HG03045 (cell line): ENCODE data around the gene MRPL3.
A peak's percentile ranks its signal among the peaks of the same experiment; 100 is the strongest.

Experiments
- ATAC-seq: cut with Tn5 transposase; IDR thresholded peaks from one replicate; pipeline ENCODE4 v1.9.1; 2021; ENCODE audit warnings: mild to moderate bottlenecking, moderate library complexity; ENCODE audit not compliant: unreplicated experiment

Gene MRPL3

DNA sequence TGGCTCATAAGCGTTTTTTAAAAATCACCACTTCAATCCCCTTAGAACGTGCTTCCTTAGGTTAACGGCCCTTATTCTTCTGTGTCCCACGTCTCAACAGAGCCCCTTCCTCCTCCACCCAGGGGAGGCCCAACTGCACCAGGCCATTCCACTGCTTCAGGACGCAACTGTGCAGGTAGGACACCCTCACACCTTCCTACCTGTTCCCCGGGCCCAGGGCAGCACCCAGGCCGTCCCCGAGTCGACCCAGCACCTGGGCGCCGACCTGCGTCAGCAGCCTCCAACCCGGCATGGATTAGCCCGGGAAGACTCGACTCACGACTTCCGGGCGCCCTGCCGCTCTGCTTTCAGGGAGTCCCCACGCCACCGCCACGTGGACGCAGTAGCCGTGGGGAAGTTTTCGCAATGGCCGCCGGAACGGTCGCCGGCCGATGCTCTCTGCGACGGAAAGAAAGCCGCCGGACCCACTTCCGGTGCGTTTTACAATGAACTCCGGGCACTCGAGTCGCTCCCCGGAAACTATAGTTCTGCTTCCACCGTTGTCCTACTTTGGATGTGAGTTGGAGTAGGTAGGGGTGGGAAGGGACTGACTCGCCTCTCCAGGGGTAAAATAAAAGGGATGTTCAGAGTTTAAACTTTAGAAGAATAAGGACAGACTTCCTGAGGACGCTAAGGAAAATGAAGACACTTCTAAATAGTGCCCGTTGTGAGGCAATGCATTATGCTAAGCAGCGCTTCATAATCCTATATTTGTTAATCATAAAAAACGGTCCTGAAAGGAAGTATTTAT lies at the start of gene MRPL3:
MRPL3 (minus strand) TSS at position 442 of the 790 bp plus-strand sequence; CDS start at position 292, 150 bp downstream.
- ATAC-seq = peak; percentile 97

DNA sequence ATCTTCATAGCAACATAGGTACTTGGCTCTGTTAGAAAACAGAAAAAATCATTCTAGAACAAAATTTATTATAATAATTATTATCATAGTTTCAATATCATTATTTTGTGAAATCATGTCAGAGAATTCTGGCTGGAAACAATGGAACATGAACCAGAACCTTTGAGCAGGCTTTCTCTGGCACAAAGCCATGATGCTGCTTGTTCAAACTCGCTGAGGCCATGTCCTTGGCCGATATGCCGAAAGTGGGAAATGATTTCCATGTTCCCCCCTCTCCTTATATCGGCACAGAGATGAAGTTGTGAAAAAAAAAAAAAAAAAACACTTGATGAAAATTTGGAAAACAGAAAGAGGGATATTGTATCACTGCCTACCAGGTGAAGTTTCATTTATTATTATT lies 49.0 kb upstream of the MRPL3 start:
- ATAC-seq = no peak

DNA sequence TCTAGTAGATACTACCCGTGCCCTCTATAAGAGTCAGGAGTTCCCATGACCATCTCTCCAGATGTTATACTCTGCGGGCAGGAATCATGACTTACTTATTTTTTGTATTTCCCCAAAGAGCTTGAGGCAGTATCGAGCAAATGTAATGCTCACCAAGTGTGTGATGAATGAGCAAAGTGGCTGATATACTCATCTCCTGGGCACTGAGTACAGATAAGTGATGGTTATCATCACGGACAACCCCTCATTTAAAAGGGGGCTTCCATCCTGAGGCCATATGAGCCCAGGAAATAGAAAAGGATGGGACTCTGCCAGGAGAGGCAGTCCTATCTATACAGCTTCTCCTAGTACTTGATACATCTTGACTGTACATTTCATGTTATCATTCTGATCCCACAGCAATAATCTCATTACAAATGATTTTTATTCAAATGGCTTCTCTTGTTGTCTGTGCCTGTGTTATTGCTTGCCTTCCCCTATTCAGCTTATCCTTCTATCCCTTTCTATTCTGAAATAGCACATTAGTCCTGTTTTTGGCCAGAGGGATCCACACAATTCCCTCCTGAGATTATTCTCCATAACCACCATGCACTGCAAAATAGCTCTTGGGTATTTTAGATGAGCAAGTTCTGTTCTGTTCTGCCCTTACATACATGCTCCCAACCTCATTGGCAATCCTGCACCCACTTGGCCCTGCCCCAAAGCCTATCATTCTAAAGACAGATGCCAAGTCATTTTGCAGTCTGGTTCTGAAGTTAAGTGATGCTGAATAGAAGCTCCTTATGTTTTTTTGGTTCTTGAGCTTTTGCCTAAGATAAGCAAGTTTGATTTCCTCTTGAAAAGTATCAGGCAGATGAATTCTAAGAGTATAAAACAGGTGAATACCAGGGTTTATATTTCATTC lies 48.0 kb upstream of the MRPL3 start:
- ATAC-seq = no peak

DNA sequence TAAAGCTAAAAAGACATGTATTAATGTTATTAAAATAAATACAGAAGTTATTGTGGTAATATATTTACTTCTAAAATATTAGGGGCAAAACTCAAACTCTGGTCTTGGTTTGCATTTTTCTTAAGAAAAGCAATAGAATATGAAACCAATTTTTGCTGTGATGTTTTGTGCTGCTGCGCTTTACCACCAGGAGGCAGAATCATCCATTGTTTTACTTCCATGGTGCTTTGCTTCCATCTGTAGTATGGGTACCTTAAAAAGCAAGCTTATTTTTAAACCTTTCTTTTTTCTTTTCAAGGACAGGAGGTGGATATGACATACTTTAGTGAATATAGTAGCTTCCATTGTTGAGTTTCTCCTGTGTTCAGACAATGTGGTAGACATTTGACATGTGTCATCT lies 46.6 kb upstream of the MRPL3 start:
- no peak for ATAC-seq

DNA sequence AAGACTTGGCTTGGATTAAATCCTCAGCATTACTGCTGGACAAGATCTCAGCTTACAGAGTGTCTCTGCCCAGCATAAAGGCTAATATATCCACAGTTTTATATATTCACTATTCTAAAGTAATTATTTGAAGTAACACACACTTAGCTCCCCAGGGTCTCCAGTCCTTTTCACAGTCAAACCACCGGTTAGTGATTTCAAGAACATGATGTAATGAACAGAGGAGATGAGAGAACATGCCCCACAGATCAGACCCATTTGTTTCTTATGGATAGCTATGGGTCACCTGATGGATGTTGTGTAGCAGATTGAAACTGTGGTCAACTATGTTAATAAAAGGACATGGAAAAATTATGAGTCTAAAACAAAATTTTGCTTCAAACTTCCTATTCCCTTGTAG lies 44.8 kb upstream of the MRPL3 start:
- no peak for ATAC-seq

DNA sequence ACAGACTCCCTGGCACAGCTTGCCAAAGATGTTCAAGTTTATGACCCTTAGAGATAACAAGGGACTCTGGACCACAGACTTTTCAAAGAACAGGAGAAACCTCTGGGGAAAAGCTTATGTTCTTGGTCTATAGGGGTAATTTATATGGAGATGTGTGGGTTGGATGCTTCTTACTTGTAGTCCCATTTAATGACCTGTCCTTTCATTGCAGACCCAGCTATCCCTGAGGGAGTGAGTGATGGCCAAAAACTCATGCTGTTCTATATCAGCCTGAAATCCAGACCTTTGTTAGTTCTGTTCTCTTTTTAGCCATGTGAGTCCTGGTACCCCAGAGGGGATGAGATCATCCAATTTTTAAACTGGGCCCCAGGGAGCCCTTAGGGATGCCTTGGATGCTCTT lies 43.7 kb upstream of the MRPL3 start:
- ATAC-seq = no peak

DNA sequence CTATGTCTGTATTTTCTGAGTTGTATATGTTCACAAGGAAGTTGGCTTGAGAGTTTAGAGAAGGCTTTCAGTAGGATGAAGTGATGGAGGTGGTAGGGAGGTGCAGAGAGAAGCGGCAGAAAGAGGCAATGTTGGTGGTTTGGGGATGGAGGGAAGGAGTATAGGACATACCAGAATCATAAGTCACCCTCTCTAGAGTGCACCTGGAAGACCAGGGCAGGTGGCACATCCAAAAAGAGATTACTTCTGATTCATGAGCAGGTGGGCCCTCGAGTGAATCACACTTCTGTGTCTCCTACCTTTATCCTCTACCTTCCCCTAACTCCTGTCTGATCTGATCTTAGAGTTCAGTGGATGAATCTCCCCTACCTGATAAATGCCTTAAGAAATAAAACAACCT lies 41.8 kb upstream of the MRPL3 start:
- ATAC-seq = no peak

DNA sequence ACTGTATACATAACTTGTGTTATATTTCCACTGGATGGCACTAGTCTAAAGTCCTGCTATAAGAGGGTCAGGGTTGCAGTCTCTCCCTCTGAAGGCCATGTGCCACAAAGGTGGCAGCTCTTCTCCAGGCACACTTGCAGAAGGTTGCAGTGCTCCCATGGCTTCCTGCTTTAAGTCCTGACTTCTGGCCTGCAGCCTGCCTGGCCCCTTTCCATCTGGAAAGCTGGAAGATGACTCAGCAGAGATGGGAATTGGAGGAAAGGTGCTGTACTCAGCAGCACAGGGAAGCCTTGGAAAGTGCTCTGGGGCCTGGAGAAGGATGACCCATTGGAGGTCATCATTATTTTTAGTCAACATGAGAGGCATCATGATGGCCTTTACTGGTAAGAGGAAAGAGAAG lies 40.9 kb upstream of the MRPL3 start:
- no peak for ATAC-seq

DNA sequence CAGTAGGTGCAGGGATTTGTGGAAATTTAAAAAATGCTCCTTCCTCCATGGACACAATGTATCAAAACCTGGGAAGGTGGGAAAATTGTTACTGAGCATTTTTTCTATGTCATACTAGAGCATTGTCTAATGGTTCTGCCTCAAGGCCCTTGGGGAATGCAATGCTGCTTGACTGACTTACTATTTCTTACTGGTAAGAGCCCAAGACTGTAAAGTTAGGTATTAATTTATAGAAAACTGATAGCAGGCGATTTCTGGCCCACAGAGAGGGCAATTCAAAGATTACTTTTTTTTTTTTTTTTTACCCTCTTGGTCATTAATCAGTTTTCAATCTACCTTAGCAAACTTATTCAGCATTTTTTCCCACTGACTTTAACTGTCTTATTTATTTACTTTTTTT lies 38.5 kb upstream of the MRPL3 start:
- no peak for ATAC-seq

DNA sequence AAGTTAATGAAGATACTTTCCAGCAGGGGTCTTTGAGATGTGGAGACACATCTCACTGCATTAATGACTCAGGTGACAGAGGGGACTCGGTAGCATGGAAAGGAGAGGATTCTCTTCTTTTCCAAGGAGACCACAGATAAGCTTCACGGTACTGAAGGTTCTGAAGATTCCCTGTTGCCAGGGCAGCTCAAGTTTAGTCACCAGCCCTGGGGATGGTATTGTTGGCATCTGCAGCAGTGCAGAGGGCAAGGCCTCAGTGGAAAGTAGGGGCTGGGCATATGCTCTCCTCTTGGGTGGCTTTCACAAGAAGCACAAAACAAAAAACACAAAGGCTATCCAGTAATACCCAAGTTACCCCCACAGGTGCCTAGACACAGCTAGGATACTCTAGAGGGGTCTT lies 38.0 kb upstream of the MRPL3 start:
- ATAC-seq = no peak

DNA sequence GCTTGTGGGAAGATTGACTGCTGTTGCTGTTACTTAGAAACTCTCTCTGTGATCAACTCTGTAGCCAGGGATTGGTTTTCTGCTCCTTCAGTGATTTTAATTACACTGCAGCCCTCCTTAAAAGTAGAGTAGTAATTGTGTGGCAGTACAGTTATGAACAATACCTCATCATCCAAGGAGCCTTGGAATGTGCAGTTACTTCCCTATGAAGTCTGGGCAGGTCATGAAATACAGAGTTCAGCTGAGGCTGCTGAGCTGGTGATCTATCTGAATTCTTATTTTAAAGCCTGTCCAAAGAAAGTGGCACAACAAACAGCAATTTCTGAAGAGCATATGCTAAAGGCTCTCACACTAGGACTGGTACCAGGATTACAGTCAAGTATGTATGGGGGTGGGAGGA lies 37.4 kb upstream of the MRPL3 start:
- ATAC-seq = no peak

DNA sequence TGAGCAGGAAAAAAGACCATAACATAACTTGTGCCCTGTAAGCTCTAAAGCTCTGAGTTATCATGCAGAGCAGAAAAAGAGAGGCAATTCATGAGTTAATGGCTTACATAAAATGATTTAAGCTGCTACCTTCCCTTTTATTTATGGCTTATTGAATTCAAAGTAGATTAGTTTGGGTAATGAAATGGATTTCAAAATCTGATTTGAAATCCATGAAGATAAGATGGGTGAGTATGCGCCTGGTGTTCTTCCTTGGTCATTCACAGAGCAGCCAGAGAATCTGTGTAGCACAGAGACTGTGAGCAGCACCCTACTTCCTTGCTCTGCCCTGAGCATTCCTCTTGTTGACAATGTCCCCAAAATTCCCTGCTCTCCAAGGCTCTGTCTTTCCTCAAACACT lies 36.2 kb upstream of the MRPL3 start:
- no peak for ATAC-seq

DNA sequence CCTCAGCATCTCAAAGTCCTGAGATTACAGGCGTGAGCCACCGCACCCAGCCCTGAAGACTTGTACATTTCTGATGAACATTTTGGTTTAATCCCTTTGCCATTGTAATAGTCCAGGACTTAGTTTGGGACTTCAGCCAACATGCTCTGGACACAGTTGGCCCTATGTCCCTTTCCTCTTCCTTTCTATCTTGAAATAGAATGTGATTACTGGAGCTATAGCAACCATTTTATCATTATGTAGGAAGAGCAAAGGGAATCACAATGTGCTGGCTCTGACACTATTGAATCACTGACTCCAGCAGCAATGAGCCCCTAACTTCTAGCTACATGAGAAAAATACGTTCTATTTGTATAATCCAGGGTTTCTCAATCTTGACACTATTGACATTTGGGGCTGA lies 34.8 kb upstream of the MRPL3 start:
- ATAC-seq = no peak

DNA sequence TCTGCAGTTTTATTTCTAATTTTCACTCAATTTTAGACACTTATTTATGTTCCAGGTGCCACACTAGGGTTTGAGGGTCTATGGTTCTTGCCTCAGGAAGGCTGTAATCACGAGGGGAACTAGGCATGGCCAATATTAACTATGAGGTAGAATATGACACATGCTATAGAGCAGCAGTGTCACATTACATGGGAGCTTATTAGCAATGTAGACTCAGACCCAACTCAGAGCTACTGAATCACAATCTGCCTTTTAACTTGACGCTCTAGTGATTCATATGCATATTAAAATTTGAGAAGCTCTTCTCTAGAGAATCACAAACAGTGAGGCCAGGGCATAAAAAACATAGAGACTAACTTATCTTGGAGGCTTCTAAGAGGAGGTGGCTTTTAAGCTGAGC lies 32.8 kb upstream of the MRPL3 start:
- ATAC-seq = no peak

DNA sequence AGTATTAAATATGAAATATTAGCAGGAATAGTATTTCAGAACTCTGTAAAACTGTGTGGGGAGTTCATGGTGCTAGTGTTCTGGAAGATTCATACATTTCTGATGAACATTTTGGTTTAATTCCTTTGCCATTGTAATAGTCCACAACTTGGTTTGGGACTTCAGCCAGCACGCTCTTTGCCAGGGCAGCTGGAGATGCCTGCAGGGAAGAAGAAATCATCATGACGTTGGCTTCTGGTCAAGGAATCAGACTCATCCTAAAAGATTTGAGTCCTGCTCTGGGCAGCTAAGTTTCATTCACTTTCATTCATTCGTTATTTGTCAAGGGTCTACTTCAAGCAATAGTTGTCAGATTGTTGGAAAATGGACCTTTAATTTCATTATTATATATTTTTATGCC lies 32.4 kb upstream of the MRPL3 start:
- no peak for ATAC-seq

DNA sequence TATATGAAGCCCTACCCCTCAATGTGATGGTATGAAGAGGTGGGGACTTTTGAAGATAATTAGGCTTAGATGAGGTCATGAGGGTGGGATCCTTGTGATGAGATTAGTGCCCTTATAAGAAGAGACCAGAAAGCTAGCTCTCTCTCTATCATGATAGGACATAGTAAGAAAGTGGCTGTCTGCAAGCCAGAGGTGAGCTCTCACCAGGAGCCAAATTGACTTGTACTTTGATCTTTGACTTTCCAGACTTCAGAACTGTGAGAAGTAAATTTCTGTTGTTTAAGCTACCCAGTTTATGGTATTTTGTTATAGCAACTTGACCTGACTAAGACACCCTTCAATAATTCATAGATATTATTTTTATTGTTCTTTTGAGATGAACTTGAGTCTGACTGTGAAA lies 29.9 kb upstream of the MRPL3 start:
- ATAC-seq = no peak

DNA sequence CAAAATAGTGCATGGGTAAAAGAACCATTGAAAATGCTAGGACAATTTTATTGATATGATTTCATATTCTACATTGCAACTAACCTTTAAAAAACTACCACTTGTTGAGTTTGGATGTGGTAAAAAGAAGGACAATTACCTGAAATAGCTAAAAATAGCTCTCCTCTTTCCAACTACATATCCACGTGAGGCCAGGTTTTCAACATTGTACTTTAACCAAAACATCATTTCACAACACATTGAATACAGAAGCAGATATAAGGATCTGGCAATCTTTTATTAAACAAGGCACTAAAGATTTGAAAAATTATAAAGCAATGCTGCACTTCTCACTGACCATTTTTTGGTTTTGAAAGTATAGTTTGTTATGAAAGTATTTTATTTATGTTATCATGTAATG lies 28.1 kb upstream of the MRPL3 start:
- ATAC-seq = no peak

DNA sequence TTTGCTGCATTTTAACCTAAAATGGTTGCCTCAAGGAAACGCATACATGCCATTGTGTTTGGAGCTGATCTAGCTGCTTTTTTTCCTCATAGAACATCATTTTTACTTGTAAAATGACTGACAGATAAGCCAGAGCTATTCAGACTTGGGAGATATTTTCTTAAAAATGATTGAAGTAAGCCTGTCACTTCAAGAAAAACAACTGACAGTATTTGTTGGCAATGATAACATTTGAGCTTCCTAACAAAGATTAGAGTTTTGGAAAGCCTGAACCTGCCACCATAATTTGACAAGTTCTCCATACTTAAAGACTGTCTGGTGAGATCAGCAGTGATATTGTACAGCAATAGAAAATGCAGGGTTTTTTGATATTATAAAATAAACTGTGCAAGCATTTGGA lies 27.6 kb upstream of the MRPL3 start:
- no peak for ATAC-seq

DNA sequence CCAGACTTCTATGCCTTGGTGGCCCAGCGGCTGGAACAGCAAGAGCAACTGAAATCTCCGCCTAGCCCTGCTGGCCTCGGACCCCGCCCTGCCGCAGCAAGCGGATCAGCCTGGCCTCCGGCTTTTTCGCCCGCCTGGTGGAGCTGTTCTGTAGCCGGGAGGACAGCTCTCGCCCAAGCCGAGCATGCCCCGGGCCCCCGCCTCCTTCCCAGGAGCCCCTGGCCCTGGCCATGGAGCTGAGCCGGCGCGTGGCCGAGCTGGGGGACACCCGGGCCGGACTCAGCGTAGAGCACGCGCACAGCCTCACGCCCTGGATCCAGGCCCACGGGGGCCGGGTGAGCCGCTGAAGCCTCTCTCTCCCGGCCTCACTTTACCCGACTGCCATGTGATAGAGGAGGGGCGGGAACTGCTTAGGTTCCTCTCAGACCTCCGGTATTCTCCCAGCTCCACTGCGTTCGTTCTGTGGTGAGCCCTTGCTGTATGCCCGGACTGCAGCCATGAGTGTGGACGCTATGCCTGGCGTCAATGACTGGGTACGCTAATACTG lies 24.1 kb upstream of the MRPL3 start:
- no peak for ATAC-seq

DNA sequence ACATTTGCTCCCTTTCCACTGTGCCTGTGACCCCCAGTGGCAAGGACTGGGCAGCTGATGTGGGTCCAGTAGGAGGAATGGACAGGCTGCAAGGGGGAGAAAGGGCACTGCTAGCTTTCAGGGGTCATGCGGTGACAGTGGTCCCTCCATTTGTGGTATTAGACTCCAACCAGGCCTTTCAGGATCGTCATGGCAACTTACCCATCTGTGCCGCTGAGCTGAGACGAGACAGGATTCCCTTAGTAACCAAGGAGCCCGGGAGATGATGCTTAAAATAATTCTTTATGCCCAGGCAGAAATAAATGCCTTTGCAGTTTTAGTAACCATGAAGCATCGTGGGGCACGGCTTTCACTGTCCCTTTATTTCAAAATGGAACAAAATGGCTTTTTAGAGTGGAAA lies 15.9 kb upstream of the MRPL3 start:
- no peak for ATAC-seq

DNA sequence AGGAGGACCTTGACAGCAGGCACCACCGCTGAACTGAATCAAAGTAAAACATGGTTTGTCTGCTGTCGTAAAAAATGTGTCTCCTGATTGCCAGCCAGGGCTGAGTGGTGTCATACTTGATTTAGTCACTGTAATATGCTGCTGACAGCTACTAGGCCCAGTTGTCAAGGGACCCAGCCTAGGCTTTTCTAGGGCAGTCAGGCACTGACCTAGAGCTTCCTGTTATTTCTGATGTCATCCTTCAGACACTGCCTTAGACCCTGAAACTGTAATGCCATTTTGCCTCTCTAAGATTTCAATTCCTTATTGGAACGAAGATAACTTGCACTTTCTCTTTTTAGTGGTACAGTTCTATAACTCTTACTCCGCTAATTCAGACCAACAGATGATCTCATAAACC lies 2.6 kb upstream of the MRPL3 start:
- no peak for ATAC-seq

DNA sequence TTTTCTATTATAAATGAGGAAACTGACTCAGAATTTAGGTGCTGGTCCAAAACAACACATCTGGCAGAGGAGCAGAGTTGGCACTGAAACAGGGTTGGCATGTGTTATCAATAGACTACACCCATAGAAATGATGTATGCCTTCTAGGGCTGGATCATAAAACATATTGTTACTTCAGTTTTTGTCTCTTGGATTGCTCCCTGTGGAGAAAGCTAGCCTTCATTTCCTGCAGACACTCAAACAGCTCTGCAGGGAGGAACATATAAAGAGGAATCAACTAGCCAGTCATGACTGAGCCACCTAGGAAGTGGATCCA lies 507 bp upstream of the MRPL3 start:
- ATAC-seq = no peak
